RWPE1 (cell line): Measurements from ENCODE around the gene CACNA2D3.

Experiments used
- CTCF ChIA-PET: fragments of 350-600 bp; sonication (Branson Sonifier 250); formaldehyde crosslinking; extraction: SDS; loops from one replicate; lab custom pipeline; 2021; lab: Yijun Ruan, JAX
- POLR2A ChIA-PET: fragments of 400-600 bp; formaldehyde crosslinking; extraction: SDS; loops from one replicate; lab custom pipeline; 2020; ENCODE audit warnings: antibody characterized with exemption; ENCODE audit not compliant: low non-redundant PET; lab: Yijun Ruan, JAX
- DNase-seq: peaks from one replicate; pipeline ENCODE4 v3.0.0; 2012; ENCODE audit warnings: low spot score
- H3K27ac ChIP-seq: fragments of 450-650 bp; 2 replicates; pipeline ENCODE4 v1.5.1; 2017
- CTCF ChIP-seq: fragments of 450-650 bp; conservative IDR thresholded peaks from 2 replicates; pipeline ENCODE4 v1.5.1; 2017; ENCODE audit warnings: low read depth, mild to moderate bottlenecking

The CACNA2D3 gene

GRCh38 chr3:54339608-54340007 lies 217.3 kb downstream of the CACNA2D3 start:
- POLR2A ChIA-PET: no interaction called here
- no peak overlapping the region for H3K27ac ChIP-seq
- CTCF ChIA-PET: no interaction called here
- no peak for TF ChIP-seq CTCF
- DNase-seq: no peak

- DNase-seq: no peak
- H3K27ac ChIP-seq: no peak overlapping the region
- TF ChIP-seq CTCF: no peak
- POLR2A ChIA-PET: no interaction called here
- CTCF ChIA-PET: no interaction called here
Measured at GRCh38 chr3:54341811-54342210, 219.5 kb downstream of the CACNA2D3 start.

GRCh38 chr3:54342676-54343075 lies 220.3 kb downstream of the CACNA2D3 start:
- CTCF ChIA-PET: no interaction called here
- DNase-seq: no peak
- H3K27ac ChIP-seq: no peak overlapping the region
- POLR2A ChIA-PET: no interaction called here
- TF ChIP-seq CTCF: no peak

GRCh38 chr3:54343495-54343894 lies 221.1 kb downstream of the CACNA2D3 start:
- no peak overlapping the region for H3K27ac ChIP-seq
- CTCF ChIA-PET: no interaction called here
- no peak for TF ChIP-seq CTCF
- DNase-seq: no peak
- POLR2A ChIA-PET: no interaction called here

GRCh38 chr3:54344601-54345231 lies 222.4 kb downstream of the CACNA2D3 start:
- ChIA-PET CTCF (no interaction called here), POLR2A (no interaction called here)
- H3K27ac ChIP-seq: no peak overlapping the region
- TF ChIP-seq CTCF: no peak
- no peak for DNase-seq

GRCh38 chr3:54345847-54346375 lies 223.6 kb downstream of the CACNA2D3 start:
- H3K27ac ChIP-seq: no peak overlapping the region
- no peak for TF ChIP-seq CTCF
- DNase-seq: no peak
- ChIA-PET POLR2A (no interaction called here), CTCF (no interaction called here)

GRCh38 chr3:54347060-54347459 lies 224.7 kb downstream of the CACNA2D3 start:
- no peak for DNase-seq
- H3K27ac ChIP-seq: no peak overlapping the region
- POLR2A ChIA-PET: no interaction called here
- TF ChIP-seq CTCF: no peak
- CTCF ChIA-PET: no interaction called here
